SK-N-SH (cell line): ENCODE results near the gene PPP1R9B. TPM values are rescaled to one million over a fixed set of nuclear protein-coding genes. Genes with fewer than 3 reads are reported as not detected.

Experiments
- CTCF ChIA-PET: fragments of 300-600, 350-600 bp; formaldehyde crosslinking; extraction: SDS; loops from one replicate; lab custom pipeline; 2021; lab: Yijun Ruan, JAX
- POLR2A ChIA-PET: fragments of 350-600 bp; sonication (Branson Sonifier 250); formaldehyde crosslinking; extraction: SDS; loops from one replicate; lab custom pipeline; 2020; ENCODE audit warnings: antibody characterized with exemption, inconsistent platforms; lab: Yijun Ruan, JAX
- DNase-seq: peaks from one replicate; pipeline ENCODE4 v3.0.0; 2012
- H2AFZ ChIP-seq: fragments of 200-600 bp; sonication (generic); 2 replicates; pipeline ENCODE4 v1.8.1; 2016; ENCODE audit warnings: antibody characterized with exemption, mild to moderate bottlenecking, low read depth
- H3F3A ChIP-seq: fragments of 200-600 bp; sonication (generic); replicated peaks from 2 replicates; pipeline ENCODE3; 2016; ENCODE audit warnings: antibody characterized with exemption, mild to moderate bottlenecking; ENCODE audit not compliant: insufficient read depth
- H3K27ac ChIP-seq, 2 experiments: fragments of 200-500 bp in 1 of 2; fragments of 200-600 bp in 1 of 2; sonication (Bioruptor generic) in 1 of 2; sonication (generic), shearing (Covaris generic) in 1 of 2; 2 replicates each; pipeline versions ENCODE4 v1.5.1 to v1.6.1; 2014 to 2016; ENCODE audit warnings: low read depth in 2 of 2, inconsistent platforms in 1 of 2, low read length in 1 of 2, mild to moderate bottlenecking in 1 of 2, mixed read lengths in 1 of 2
- H3K27me3 ChIP-seq: fragments of 200-600 bp; sonication (generic), shearing (Covaris generic); 2 replicates; pipeline ENCODE4 v1.6.1; 2016; ENCODE audit warnings: mixed run types; ENCODE audit not compliant: insufficient read depth
- H3K36me3 ChIP-seq, 2 experiments: fragments of 200-500 bp in 1 of 2; fragments of 200-600 bp in 1 of 2; sonication (Bioruptor generic) in 1 of 2; sonication (generic) in 1 of 2; replicated peaks in 1 of 2; 2 replicates each; pipeline versions ENCODE3 to v1.5.1; 2014 to 2016; ENCODE audit warnings: low read length in 1 of 2, mild to moderate bottlenecking in 1 of 2; ENCODE audit not compliant: insufficient read depth in 2 of 2, control insufficient read depth in 1 of 2
- H3K4me1 ChIP-seq, 2 experiments: fragments of 200-500 bp in 1 of 2; fragments of 200-600 bp in 1 of 2; sonication (Bioruptor generic) in 1 of 2; sonication (generic), shearing (Covaris generic) in 1 of 2; 2 replicates each; pipeline versions ENCODE4 v1.5.1 to v1.6.1; 2014 to 2016; ENCODE audit warnings: low read depth in 1 of 2, low read length in 1 of 2, mixed run types in 1 of 2; ENCODE audit not compliant: insufficient read depth in 2 of 2, control insufficient read depth in 1 of 2
- H3K4me2 ChIP-seq: fragments of 200-600 bp; sonication (generic), shearing (Covaris generic); 2 replicates; pipeline ENCODE4 v1.6.1; 2017; ENCODE audit warnings: mixed run types
- H3K4me3 ChIP-seq, 2 experiments: fragments of 200-500 bp in 1 of 2; fragments of 200-600 bp in 1 of 2; sonication (Bioruptor generic) in 1 of 2; sonication (generic), shearing (Covaris generic) in 1 of 2; 2 replicates each; pipeline versions ENCODE4 v1.5.1 to v1.8.1; 2014 to 2016; ENCODE audit warnings: low read depth in 2 of 2, inconsistent platforms in 1 of 2, low read length in 1 of 2, mild to moderate bottlenecking in 1 of 2, mixed read lengths in 1 of 2, moderate library complexity in 1 of 2
- H3K79me2 ChIP-seq: fragments of 200-600 bp; sonication (generic); 2 replicates; pipeline ENCODE4 v1.8.1; 2017; ENCODE audit warnings: mild to moderate bottlenecking; ENCODE audit not compliant: insufficient read depth
- H3K9ac ChIP-seq: fragments of 200-600 bp; sonication (generic); 2 replicates; pipeline ENCODE4 v1.6.1; 2017; ENCODE audit warnings: mixed run types
- H3K9me2 ChIP-seq: fragments of 200-600 bp; sonication (generic); 2 replicates; pipeline ENCODE4 v1.6.1; 2017; ENCODE audit warnings: mixed run types
- H3K9me3 ChIP-seq: fragments of 200-600 bp; sonication (generic); 2 replicates; pipeline ENCODE4 v1.6.1; 2017; ENCODE audit warnings: mixed run types, mild to moderate bottlenecking, moderate library complexity
- H4K20me1 ChIP-seq: fragments of 200-600 bp; sonication (generic); 2 replicates; pipeline ENCODE4 v1.6.1; 2017; ENCODE audit warnings: mild to moderate bottlenecking, mixed run types; ENCODE audit not compliant: insufficient read depth
- CHD2 ChIP-seq: fragments of 150-350 bp; IDR thresholded peaks from 2 replicates; pipeline ENCODE4 v1.6.1; 2018; ENCODE audit warnings: low read length; ENCODE audit not compliant: partially characterized antibody
- EZH2phosphoT487 ChIP-seq: fragments of 200-600 bp; sonication (generic); IDR thresholded peaks from 2 replicates; pipeline ENCODE4 v1.6.1; 2017; ENCODE audit warnings: low read depth, mixed run types, mild to moderate bottlenecking, antibody characterized with exemption, moderate library complexity, borderline replicate concordance
- GABPA ChIP-seq: IDR thresholded peaks from 2 replicates; pipeline ENCODE4 v1.4.0; 2012; ENCODE audit warnings: low read depth, mild to moderate bottlenecking
- GATA2 ChIP-seq: sonication (generic); formaldehyde crosslinking; IDR thresholded peaks from 2 replicates; pipeline ENCODE4 v1.5.0; 2020; ENCODE audit warnings: mild to moderate bottlenecking, missing genetic modification reagents
- MEF2A ChIP-seq: IDR thresholded peaks from 2 replicates; pipeline ENCODE4 v1.4.0; 2012; ENCODE audit warnings: low read depth, borderline replicate concordance
- NFIC ChIP-seq: IDR thresholded peaks from 2 replicates; pipeline ENCODE4 v1.4.0; 2012; ENCODE audit warnings: borderline replicate concordance
- NRF1 ChIP-seq: IDR thresholded peaks from 2 replicates; pipeline ENCODE4 v1.6.1; 2012; ENCODE audit warnings: low read depth, mild to moderate bottlenecking, low read length
- POLR2AphosphoS5 ChIP-seq: IDR thresholded peaks from 2 replicates; pipeline ENCODE4 v1.6.1; 2012; ENCODE audit warnings: low read depth, low read length
- RAD21 ChIP-seq: IDR thresholded peaks from 2 replicates; pipeline ENCODE4 v1.6.1; 2012; ENCODE audit warnings: mild to moderate bottlenecking, low read length
- RFX5 ChIP-seq: IDR thresholded peaks from 2 replicates; pipeline ENCODE4 v1.6.1; 2012; ENCODE audit warnings: mild to moderate bottlenecking, improper control_type of control experiment, low read length
- SIN3A ChIP-seq: IDR thresholded peaks from 2 replicates; pipeline ENCODE4 v1.6.1; 2012; ENCODE audit warnings: low read depth, mild to moderate bottlenecking, low read length, moderate library complexity, borderline replicate concordance
- TAF1 ChIP-seq: IDR thresholded peaks from 2 replicates; pipeline ENCODE4 v1.6.1; 2012; ENCODE audit warnings: low read depth, mild to moderate bottlenecking, low read length, moderate library complexity, borderline replicate concordance
- TCF12 ChIP-seq: IDR thresholded peaks from 2 replicates; pipeline ENCODE4 v1.4.0; 2012
- WGBS: methylation state at CpG from one replicate; pipeline ENCODE4 v1.1.6; 2017; ENCODE audit warnings: low lambda C conversion rate; 5-methylcytosine and 5-hydroxymethylcytosine counted together
- polyA plus RNA-seq, 3 experiments: library from polyadenylated mRNA; depleted of rRNA; stranded (reverse); fragments of >200 nt; gene quantifications; 2 replicates each; pipeline ENCODE4 v1.2.3, GENCODE V29; 2012
- TF ChIP-seq, protein P1 (sequence below): IDR thresholded peaks from 2 replicates; pipeline ENCODE4 v1.6.1; 2012; ENCODE audit warnings: mild to moderate bottlenecking, low read depth, low read length, moderate library complexity
- TF ChIP-seq, protein P2 (sequence below): fragments of 150-350 bp; IDR thresholded peaks from 2 replicates; pipeline ENCODE4 v1.6.1; 2016; ENCODE audit warnings: mild to moderate bottlenecking, low read depth, low read length
- TF ChIP-seq, protein P3 (sequence below): IDR thresholded peaks from 2 replicates; pipeline ENCODE4 v1.4.0; 2012; ENCODE audit warnings: low read depth, borderline replicate concordance
- TF ChIP-seq, protein P4 (sequence below): fragments of 200-600 bp; sonication (generic); IDR thresholded peaks from 2 replicates; pipeline ENCODE4 v1.6.1; 2017; ENCODE audit warnings: antibody characterized with exemption, mild to moderate bottlenecking, moderate library complexity

PPP1R9B gene
- polyA plus RNA-seq, 1 of the 3 experiments (the other 2 are of a cell fraction), result 35.2 TPM

DNA sequence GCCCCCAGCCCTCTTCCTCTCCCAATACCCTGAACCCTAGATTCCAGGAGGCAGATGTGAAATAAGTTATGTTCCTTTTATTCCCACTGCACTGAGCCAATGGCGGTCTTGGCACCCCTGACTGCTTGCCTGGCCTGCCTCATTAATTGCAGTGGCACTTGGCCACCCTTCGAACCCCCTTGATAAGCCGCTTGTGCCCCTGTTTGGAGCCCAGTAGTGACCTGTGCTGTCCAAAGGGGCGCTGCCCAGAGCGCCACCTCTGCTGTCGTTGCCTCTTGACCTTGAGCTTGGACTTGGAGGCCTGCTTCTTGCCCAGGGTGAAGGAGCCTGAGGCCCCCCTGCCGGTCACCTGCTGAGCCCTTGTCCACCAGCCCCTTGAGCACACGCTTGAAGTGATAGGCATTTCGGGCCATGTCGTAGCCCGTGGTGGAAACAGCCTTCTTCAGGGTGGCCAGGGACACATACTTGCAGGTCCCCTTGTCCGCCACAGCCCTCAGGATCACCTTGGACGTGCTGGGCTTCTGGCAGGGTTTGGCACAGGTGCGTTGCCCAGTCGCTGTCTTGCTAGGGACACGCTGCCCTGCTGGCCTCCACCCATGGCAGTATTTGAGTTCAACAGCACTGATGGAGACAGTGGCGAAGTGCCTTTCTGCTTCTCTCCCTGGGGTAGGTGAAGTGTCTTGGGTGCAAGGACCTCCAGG is 21.0 kb upstream of the PPP1R9B start:
- no peak overlapping the region for H3K4me2 ChIP-seq
- H3K4me1 ChIP-seq, result peaks cover 12 to 34% of the 10 kb centered on the region in 2 experiments
- H2AFZ ChIP-seq, result no peak overlapping the region
- POLR2A ChIA-PET, result no interaction called here
- peaks cover 18% of the 10 kb centered on the region for H3F3A ChIP-seq
- no peaks in the 10 kb centered on the region for H3K9me3 ChIP-seq
- no peaks in the 10 kb centered on the region for H3K79me2 ChIP-seq
- H3K36me3 ChIP-seq, result no peaks in the 10 kb centered on the region
- CTCF ChIA-PET, result interaction anchor here (1.2 to 17.0 kb wide), 9 partner anchors 10 to 127 kb away, joined by 3 to 517 read pairs (median 33); partner anchors contain the start of genes COL1A1 and TMEM92
- WGBS, result 97% methylated on average over 15 of the region's 17 CpGs
- no peaks in the 10 kb centered on the region for H4K20me1 ChIP-seq
- TF ChIP-seq NRF1, result no peak
- TF ChIP-seq, protein P1, sequence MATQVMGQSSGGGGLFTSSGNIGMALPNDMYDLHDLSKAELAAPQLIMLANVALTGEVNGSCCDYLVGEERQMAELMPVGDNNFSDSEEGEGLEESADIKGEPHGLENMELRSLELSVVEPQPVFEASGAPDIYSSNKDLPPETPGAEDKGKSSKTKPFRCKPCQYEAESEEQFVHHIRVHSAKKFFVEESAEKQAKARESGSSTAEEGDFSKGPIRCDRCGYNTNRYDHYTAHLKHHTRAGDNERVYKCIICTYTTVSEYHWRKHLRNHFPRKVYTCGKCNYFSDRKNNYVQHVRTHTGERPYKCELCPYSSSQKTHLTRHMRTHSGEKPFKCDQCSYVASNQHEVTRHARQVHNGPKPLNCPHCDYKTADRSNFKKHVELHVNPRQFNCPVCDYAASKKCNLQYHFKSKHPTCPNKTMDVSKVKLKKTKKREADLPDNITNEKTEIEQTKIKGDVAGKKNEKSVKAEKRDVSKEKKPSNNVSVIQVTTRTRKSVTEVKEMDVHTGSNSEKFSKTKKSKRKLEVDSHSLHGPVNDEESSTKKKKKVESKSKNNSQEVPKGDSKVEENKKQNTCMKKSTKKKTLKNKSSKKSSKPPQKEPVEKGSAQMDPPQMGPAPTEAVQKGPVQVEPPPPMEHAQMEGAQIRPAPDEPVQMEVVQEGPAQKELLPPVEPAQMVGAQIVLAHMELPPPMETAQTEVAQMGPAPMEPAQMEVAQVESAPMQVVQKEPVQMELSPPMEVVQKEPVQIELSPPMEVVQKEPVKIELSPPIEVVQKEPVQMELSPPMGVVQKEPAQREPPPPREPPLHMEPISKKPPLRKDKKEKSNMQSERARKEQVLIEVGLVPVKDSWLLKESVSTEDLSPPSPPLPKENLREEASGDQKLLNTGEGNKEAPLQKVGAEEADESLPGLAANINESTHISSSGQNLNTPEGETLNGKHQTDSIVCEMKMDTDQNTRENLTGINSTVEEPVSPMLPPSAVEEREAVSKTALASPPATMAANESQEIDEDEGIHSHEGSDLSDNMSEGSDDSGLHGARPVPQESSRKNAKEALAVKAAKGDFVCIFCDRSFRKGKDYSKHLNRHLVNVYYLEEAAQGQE, result no peak
- no peak for TF ChIP-seq CHD2
- no peak for TF ChIP-seq SIN3A
- TF ChIP-seq, protein P2, sequence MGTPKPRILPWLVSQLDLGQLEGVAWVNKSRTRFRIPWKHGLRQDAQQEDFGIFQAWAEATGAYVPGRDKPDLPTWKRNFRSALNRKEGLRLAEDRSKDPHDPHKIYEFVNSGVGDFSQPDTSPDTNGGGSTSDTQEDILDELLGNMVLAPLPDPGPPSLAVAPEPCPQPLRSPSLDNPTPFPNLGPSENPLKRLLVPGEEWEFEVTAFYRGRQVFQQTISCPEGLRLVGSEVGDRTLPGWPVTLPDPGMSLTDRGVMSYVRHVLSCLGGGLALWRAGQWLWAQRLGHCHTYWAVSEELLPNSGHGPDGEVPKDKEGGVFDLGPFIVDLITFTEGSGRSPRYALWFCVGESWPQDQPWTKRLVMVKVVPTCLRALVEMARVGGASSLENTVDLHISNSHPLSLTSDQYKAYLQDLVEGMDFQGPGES, result no peak
- TF ChIP-seq, protein P3, sequence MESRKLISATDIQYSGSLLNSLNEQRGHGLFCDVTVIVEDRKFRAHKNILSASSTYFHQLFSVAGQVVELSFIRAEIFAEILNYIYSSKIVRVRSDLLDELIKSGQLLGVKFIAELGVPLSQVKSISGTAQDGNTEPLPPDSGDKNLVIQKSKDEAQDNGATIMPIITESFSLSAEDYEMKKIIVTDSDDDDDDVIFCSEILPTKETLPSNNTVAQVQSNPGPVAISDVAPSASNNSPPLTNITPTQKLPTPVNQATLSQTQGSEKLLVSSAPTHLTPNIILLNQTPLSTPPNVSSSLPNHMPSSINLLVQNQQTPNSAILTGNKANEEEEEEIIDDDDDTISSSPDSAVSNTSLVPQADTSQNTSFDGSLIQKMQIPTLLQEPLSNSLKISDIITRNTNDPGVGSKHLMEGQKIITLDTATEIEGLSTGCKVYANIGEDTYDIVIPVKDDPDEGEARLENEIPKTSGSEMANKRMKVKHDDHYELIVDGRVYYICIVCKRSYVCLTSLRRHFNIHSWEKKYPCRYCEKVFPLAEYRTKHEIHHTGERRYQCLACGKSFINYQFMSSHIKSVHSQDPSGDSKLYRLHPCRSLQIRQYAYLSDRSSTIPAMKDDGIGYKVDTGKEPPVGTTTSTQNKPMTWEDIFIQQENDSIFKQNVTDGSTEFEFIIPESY, result no peak
- no peak for TF ChIP-seq MEF2A
- TF ChIP-seq RAD21, result no peak
- TF ChIP-seq EZH2phosphoT487, result no peak
- no peak for TF ChIP-seq TAF1
- TF ChIP-seq GATA2 (CRISPR knock-in tag), result no peak
- no peak for TF ChIP-seq NFIC
- TF ChIP-seq POLR2AphosphoS5, result no peak
- TF ChIP-seq GABPA, result no peak
- no peak for TF ChIP-seq RFX5
- TF ChIP-seq, protein P4, sequence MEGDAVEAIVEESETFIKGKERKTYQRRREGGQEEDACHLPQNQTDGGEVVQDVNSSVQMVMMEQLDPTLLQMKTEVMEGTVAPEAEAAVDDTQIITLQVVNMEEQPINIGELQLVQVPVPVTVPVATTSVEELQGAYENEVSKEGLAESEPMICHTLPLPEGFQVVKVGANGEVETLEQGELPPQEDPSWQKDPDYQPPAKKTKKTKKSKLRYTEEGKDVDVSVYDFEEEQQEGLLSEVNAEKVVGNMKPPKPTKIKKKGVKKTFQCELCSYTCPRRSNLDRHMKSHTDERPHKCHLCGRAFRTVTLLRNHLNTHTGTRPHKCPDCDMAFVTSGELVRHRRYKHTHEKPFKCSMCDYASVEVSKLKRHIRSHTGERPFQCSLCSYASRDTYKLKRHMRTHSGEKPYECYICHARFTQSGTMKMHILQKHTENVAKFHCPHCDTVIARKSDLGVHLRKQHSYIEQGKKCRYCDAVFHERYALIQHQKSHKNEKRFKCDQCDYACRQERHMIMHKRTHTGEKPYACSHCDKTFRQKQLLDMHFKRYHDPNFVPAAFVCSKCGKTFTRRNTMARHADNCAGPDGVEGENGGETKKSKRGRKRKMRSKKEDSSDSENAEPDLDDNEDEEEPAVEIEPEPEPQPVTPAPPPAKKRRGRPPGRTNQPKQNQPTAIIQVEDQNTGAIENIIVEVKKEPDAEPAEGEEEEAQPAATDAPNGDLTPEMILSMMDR, result no peak
- TF ChIP-seq TCF12, result no peak
- H3K27ac ChIP-seq, result no peak overlapping the region
- DNase-seq, result no peak
- no peak overlapping the region for H3K4me3 ChIP-seq
- no peaks in the 10 kb centered on the region for H3K27me3 ChIP-seq
- no peaks in the 10 kb centered on the region for H3K9me2 ChIP-seq
- H3K9ac ChIP-seq, result no peak overlapping the region
